ENCODE measurements around the gene PPM1A. TPM values are rescaled to one million over a fixed set of nuclear protein-coding genes. Genes with fewer than 3 reads are reported as not detected.

The PPM1A gene
- total and polyA plus RNA-seq, 2 of the 8 experiments (the other 6 are each of a cell fraction or from before 2014, with no cell fraction given), result 14.0 to 51.2 TPM

GRCh38 chr14:60327447-60328331, 78.7 kb downstream of the PPM1A start (continued):
- TF ChIP-seq EZH2 (IDR thresholded peaks at IDR 0.05; ENCODE audit: low read depth, low read length, severe bottlenecking) (peak; percentile 32), CHD2 (IDR thresholded peaks at IDR 0.05; ENCODE audit: low read length) (no peak), RBBP5 (IDR thresholded peaks at IDR 0.05; ENCODE audit: borderline replicate concordance, low read depth, low read length) (peak; percentile 21; the same call in 1 of the 2 replicates), RXRA (IDR thresholded peaks at IDR 0.05; ENCODE audit: insufficient read depth, low read depth, low read length) (no peak), RAD21 (IDR thresholded peaks at IDR 0.05 in 1 of 2, conservative IDR thresholded peaks at IDR 0.05 in 1 of 2; ENCODE audit: low read depth in 2 of 2, low read length in 2 of 2) (peak in 1 of 2 experiments; percentile 19; a peak in 2 of 4 replicates), SIN3A (conservative IDR thresholded peaks at IDR 0.05 in 1 of 2, IDR thresholded peaks at IDR 0.05 in 1 of 2; ENCODE audit: low read depth in 1 of 2, low read length in 2 of 2) (no peak), ZNF274 (IDR thresholded peaks at IDR 0.05; ENCODE audit: borderline replicate concordance, extremely low read depth, low read length) (no peak), E2F6 (IDR thresholded peaks at IDR 0.05) (peak; percentile 63), KDM1A (IDR thresholded peaks at IDR 0.05; ENCODE audit: borderline replicate concordance, low read length) (no peak), BACH1 (IDR thresholded peaks at IDR 0.05; ENCODE audit: low read length) (peak; percentile 2; the same call in 1 of the 2 replicates), TBP (IDR thresholded peaks at IDR 0.05; ENCODE audit: low read depth, low read length) (0 out of 2 replicates have a peak, but pooled peaks have one; percentile 19)

Measured in H1 (cell line).